A673 (cell line): ENCODE measurements around the gene C1orf115.

Experiments used
- EZH2 ChIP-seq: fragments of 200-600 bp; sonication (generic); IDR thresholded peaks from 2 replicates; pipeline ENCODE4 v1.6.1; 2017; ENCODE audit warnings: borderline replicate concordance, low read depth, mild to moderate bottlenecking, mixed read lengths, antibody characterized with exemption, low read length; ENCODE audit not compliant: poor library complexity, severe bottlenecking
- TF ChIP-seq, protein P1 (sequence below): fragments of 300-800, 200-600 bp; sonication (generic); conservative IDR thresholded peaks from 2 replicates; pipeline ENCODE4 v1.5.1; 2017; ENCODE audit warnings: low read depth, mild to moderate bottlenecking, antibody characterized with exemption, low read length, moderate library complexity, mixed read lengths

DNA sequence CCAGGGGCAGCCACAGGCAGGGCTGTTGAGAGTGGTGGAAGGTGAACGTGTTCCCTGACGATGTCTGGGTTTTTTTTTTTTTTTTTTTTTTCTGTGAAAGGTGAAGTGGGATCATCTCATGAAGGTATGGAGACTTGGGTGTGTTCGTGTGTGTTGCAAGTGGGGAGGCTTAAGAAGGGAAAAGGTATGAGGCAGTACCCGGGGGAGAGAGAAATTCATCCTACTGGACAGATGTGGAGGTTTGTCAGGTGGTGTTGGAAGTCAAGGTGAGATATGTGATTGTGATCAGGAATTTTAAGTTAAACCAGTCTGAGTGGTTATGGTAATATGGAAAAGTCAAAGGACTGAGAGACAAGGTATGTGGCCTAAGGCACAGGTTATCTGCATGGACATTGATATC lies 5.3 kb downstream of the C1orf115 start:
- TF ChIP-seq, protein P1, sequence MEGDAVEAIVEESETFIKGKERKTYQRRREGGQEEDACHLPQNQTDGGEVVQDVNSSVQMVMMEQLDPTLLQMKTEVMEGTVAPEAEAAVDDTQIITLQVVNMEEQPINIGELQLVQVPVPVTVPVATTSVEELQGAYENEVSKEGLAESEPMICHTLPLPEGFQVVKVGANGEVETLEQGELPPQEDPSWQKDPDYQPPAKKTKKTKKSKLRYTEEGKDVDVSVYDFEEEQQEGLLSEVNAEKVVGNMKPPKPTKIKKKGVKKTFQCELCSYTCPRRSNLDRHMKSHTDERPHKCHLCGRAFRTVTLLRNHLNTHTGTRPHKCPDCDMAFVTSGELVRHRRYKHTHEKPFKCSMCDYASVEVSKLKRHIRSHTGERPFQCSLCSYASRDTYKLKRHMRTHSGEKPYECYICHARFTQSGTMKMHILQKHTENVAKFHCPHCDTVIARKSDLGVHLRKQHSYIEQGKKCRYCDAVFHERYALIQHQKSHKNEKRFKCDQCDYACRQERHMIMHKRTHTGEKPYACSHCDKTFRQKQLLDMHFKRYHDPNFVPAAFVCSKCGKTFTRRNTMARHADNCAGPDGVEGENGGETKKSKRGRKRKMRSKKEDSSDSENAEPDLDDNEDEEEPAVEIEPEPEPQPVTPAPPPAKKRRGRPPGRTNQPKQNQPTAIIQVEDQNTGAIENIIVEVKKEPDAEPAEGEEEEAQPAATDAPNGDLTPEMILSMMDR, result no peak
- no peak for TF ChIP-seq EZH2
